ENCODE data around the gene MAS1. TPM values are rescaled to one million over a fixed set of nuclear protein-coding genes. Genes with fewer than 3 reads are reported as not detected.

MAS1 gene
- polyA plus RNA-seq, 1 experiment, result not detected

DNA sequence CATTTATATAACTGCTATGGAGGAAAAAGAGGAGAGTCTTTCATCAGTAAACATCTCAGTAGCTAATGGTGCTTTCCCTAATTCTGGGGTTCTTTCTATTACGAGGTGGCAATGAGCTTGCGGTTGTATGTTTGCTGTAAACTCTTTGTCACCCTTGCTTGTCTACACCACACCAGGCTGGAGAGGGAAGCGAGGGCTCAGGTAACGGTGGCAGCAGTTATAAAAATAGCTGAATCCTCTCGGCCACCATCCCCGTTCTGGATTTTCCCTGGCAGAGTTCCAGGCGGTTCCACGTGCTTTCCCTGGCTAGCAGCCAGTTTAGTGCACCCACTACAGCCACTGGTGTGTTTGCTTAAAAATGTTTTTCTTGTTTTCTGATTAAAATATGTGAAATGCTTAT lies 39.0 kb downstream of the MAS1 start:
- ChIA-PET CTCF (interaction anchor here (1.5 kb wide), 1 partner anchor 12 kb away, joined by 5 read pairs; no protein-coding TSS in a partner anchor), POLR2A (no interaction called here)
- TF ChIP-seq CTCF (IDR thresholded peaks at IDR 0.05; ENCODE audit: low read depth, low read length), result no peak

DNA sequence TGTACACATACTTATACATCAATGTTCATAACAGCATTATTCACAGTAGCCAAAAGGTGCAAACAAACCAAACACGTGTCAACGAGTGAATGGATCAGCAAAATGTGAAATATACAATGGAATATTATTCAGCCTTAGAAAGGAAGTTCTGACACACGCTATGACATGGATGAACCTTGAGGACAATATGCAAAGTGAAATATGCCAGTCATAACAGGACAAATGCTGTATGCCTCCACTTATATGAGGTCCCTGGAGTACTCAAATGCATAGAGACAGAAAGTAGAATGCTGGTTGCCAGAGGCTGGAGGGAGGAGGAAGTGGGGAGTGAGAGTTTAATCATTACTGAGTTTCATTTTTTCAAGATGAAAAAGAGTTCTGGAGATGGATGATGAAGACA lies 40.3 kb downstream of the MAS1 start:
- TF ChIP-seq CTCF (IDR thresholded peaks at IDR 0.05; ENCODE audit: low read depth, low read length), result no peak
- no peak overlapping the region for H3K27ac ChIP-seq (ENCODE audit: low read depth, low read length)
- ChIA-PET CTCF (no interaction called here), POLR2A (no interaction called here)
- peaks cover 3% of the 10 kb centered on the region; the same call in 1 of the 2 replicates for H3K9me3 ChIP-seq (ENCODE audit: control insufficient read depth, insufficient read depth, low read length)
- DNase-seq (ENCODE audit: low read depth, low spot score), result no peak
- no peak overlapping the region for H3K4me3 ChIP-seq (ENCODE audit: low read depth, low read length)
- H3K27me3 ChIP-seq (ENCODE audit: control insufficient read depth, insufficient read depth, low read length), result peaks cover 3% of the 10 kb centered on the region

More for the DNA sequence above, 39.0 kb downstream of the MAS1 start:
- Histone ChIP-seq H3K27me3 (ENCODE audit: control insufficient read depth, insufficient read depth, low read length) (peaks cover 3% of the 10 kb centered on the region), H3K27ac (ENCODE audit: low read depth, low read length) (no peak overlapping the region), H3K4me3 (ENCODE audit: low read depth, low read length) (no peak overlapping the region), H3K9me3 (ENCODE audit: control insufficient read depth, insufficient read depth, low read length) (no peaks in the 10 kb centered on the region)
- no peak for DNase-seq (ENCODE audit: low read depth, low spot score)

GRCh38 chr6:159931846-159932245 lies 41.1 kb downstream of the MAS1 start:
- Histone ChIP-seq H3K27me3 (ENCODE audit: control insufficient read depth, insufficient read depth, low read length) (peaks cover 3% of the 10 kb centered on the region), H3K4me3 (ENCODE audit: low read depth, low read length) (no peak overlapping the region), H3K27ac (ENCODE audit: low read depth, low read length) (no peak overlapping the region), H3K9me3 (ENCODE audit: control insufficient read depth, insufficient read depth, low read length) (peaks cover 3% of the 10 kb centered on the region; the same call in 1 of the 2 replicates)
- no peak for TF ChIP-seq CTCF (IDR thresholded peaks at IDR 0.05; ENCODE audit: low read depth, low read length)
- no peak for DNase-seq (ENCODE audit: low read depth, low spot score)
- ChIA-PET CTCF (interaction anchor here (1.0 to 1.2 kb wide), 2 partner anchors 9 to 68 kb away, joined by 3 read pairs; no protein-coding TSS in a partner anchor), POLR2A (no interaction called here)

- CTCF ChIA-PET, result interaction anchor here (0.8 to 1.2 kb wide), 3 partner anchors 8 to 70 kb away, joined by 3 to 4 read pairs (median 3); no protein-coding TSS in a partner anchor
- DNase-seq (ENCODE audit: low read depth, low spot score), result no peak
- POLR2A ChIA-PET, result no interaction called here
These were observed 42.3 kb downstream of the MAS1 start for GRCh38 chr6:159933077-159933476.

More at GRCh38 chr6:159933077-159933476, 42.3 kb downstream of the MAS1 start:
- TF ChIP-seq CTCF (IDR thresholded peaks at IDR 0.05; ENCODE audit: low read depth, low read length), result no peak
- Histone ChIP-seq H3K27me3 (ENCODE audit: control insufficient read depth, insufficient read depth, low read length) (peaks cover 3% of the 10 kb centered on the region), H3K9me3 (ENCODE audit: control insufficient read depth, insufficient read depth, low read length) (peaks cover 3% of the 10 kb centered on the region; the same call in 1 of the 2 replicates), H3K4me3 (ENCODE audit: low read depth, low read length) (no peak overlapping the region), H3K27ac (ENCODE audit: low read depth, low read length) (no peak overlapping the region)
